Measurements from ENCODE around the gene NTRK2.

GRCh38 chr9:84899326-84899725 is 229.8 kb downstream of the NTRK2 start:
- no peak for TF ChIP-seq SPI1 (IDR thresholded peaks at IDR 0.05; ENCODE audit: low read depth, low read length)
- no peak for TF ChIP-seq POLR2AphosphoS5 (IDR thresholded peaks at IDR 0.05; ENCODE audit: low read depth, low read length)

Measured in GM12891 (cell line).